Myocyte (in vitro differentiated cells): ENCODE results near the gene PTCSC3. TPM values are rescaled to one million over a fixed set of nuclear protein-coding genes. Genes with fewer than 3 reads are reported as not detected.

ENCODE experiments used
- DNase-seq: peaks from one replicate; pipeline ENCODE4 v3.0.0-alpha.2; 2012; ENCODE audit warnings: low read depth
- total RNA-seq: library from RNA; depleted of rRNA; stranded (reverse); fragments of >200 nt; gene quantifications from 2 replicates; pipeline ENCODE4 v1.2.3, GENCODE V29; 2014

PTCSC3 gene
- total RNA-seq, 1 donor from 2014 or later = not detected

GRCh38 chr14:36086629-36087395 is 89.7 kb downstream of the PTCSC3 start:
- DNase-seq = no peak

DNA sequence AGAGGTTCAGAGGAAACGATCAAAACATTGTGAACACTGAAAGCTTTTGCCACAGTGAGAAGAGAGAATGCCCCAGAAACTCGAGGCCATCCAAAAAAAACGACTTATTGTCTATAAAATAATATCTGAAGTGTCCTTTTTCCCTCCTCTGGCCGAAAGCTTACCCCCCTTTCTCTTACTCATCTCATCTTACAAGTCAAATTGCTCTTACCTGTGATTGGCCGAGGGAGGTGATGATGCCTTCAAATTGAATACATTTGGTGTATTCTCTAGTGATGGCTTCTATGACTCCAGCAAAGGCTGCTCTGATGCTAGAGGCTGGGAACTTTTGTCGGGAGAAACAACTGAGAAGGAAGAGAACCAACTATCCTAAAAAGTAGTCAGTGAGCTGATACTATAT is 90.7 kb downstream of the PTCSC3 start:
- DNase-seq = no peak

Other genes starting within 250 kb of the PTCSC3 start
- gene MBIP, start 143.9 kb upstream of the PTCSC3 start, total RNA-seq = 8.0 and 13.4 TPM in 2 replicates